Stimulated activated CD4-positive, alpha-beta T cell treated with anti-CD3 and anti-CD28 coated beads, TNF-alpha, amount 100 ng/mL, for 4 hours (primary cell): ENCODE data around the gene CHMP6.
"Not testable (repeated sequence)": the region's sequence is repeated elsewhere in the genome, so short reads cannot be mapped to it uniquely, and the experiment has no call there.

Experiments
- DNase-seq, 3 experiments: peaks; one replicate each; pipeline ENCODE4 v3.0.0-alpha.2; 2020; ENCODE audit warnings: low read depth in 3 of 3

Gene CHMP6

GRCh38 chr17:81011951-81012350 lies 20.3 kb downstream of the CHMP6 start:
- no peak for DNase-seq

- no peak for DNase-seq
Measured at GRCh38 chr17:81012574-81013447, 21.2 kb downstream of the CHMP6 start.

GRCh38 chr17:81013642-81014041 lies 22.0 kb downstream of the CHMP6 start:
- no peak for DNase-seq

- no peak for DNase-seq
Measured at GRCh38 chr17:81015136-81015535, 23.5 kb downstream of the CHMP6 start.

GRCh38 chr17:81016575-81016974 lies 24.9 kb downstream of the CHMP6 start:
- no peak for DNase-seq

GRCh38 chr17:81017330-81017729 lies 25.7 kb downstream of the CHMP6 start:
- DNase-seq, result not testable (repeated sequence)

- no peak for DNase-seq
Measured at GRCh38 chr17:81018044-81018802, 26.6 kb downstream of the CHMP6 start.

- no peak for DNase-seq
Measured at GRCh38 chr17:81019563-81020442, 28.2 kb downstream of the CHMP6 start.

- no peak for DNase-seq
Measured at GRCh38 chr17:81020443-81020766, 28.8 kb downstream of the CHMP6 start.

- DNase-seq, result no peak
Measured at GRCh38 chr17:81020767-81021497, 29.3 kb downstream of the CHMP6 start.

GRCh38 chr17:81021531-81022343 lies 30.1 kb downstream of the CHMP6 start:
- DNase-seq, result no peak

GRCh38 chr17:81022344-81022676 lies 30.7 kb downstream of the CHMP6 start:
- no peak for DNase-seq

- DNase-seq, result no peak
Measured at GRCh38 chr17:81025065-81025740, 33.6 kb downstream of the CHMP6 start.

GRCh38 chr17:81025741-81026129 lies 34.1 kb downstream of the CHMP6 start:
- no peak for DNase-seq

- DNase-seq, result no peak
Measured at GRCh38 chr17:81026266-81027036, 34.8 kb downstream of the CHMP6 start.

- DNase-seq, result no peak
Measured at GRCh38 chr17:81027038-81027437, 35.4 kb downstream of the CHMP6 start.

GRCh38 chr17:81027591-81028505 lies 36.2 kb downstream of the CHMP6 start:
- peak in 2 of 3 experiments; percentile 31 to 49 for DNase-seq

GRCh38 chr17:81028506-81028858 lies 36.8 kb downstream of the CHMP6 start:
- DNase-seq, result no peak
